Measurements from ENCODE around the gene CDON.

- TF ChIP-seq FOXJ3 (CRISPR knock-in tag; IDR thresholded peaks at IDR 0.05; ENCODE audit: borderline replicate concordance) (no peak), CTCF (IDR thresholded peaks at IDR 0.05) (no peak), JUN (CRISPR knock-in tag; IDR thresholded peaks at IDR 0.05) (no peak), HMGXB4 (CRISPR knock-in tag; IDR thresholded peaks at IDR 0.05) (no peak), STAT6 (CRISPR knock-in tag; conservative IDR thresholded peaks at IDR 0.05; ENCODE audit: low read depth) (no peak), SMAD4 (CRISPR knock-in tag; IDR thresholded peaks at IDR 0.05) (no peak), FOXP4 (CRISPR knock-in tag; IDR thresholded peaks at IDR 0.05) (no peak), ZNF263 (CRISPR knock-in tag; IDR thresholded peaks at IDR 0.05; ENCODE audit: low read depth) (no peak), USF2 (CRISPR knock-in tag; IDR thresholded peaks at IDR 0.05) (no peak), ATF6 (CRISPR knock-in tag; IDR thresholded peaks at IDR 0.05) (no peak), CDX4 (CRISPR knock-in tag; IDR thresholded peaks at IDR 0.05; ENCODE audit: borderline replicate concordance) (no peak), SP1 (CRISPR knock-in tag; conservative IDR thresholded peaks at IDR 0.05) (no peak)
Observed at GRCh38 chr11:125949271-125950177, 113.1 kb downstream of the CDON start.
